Stimulated activated CD4-positive, alpha-beta T cell treated with anti-CD3 and anti-CD28 coated beads, Interleukin-1b, Interleukin-23, amount 100 ng/mL, for 4 hours (primary cell): ENCODE data around the gene AKAP17A.
A peak's percentile ranks its signal among the peaks of the same experiment; 100 is the strongest.
"Not testable (repeated sequence)": the region's sequence is repeated elsewhere in the genome, so short reads cannot be mapped to it uniquely, and the experiment has no call there.

Source experiments
- DNase-seq, 2 donors: peaks; one replicate each; pipeline ENCODE4 v3.0.0-alpha.2; 2020; ENCODE audit warnings: low read depth in 2 of 2

The AKAP17A gene

GRCh38 chrX:1591102-1591862 is at the start of gene AKAP17A:
Gene AKAP17A (plus strand): TSS chrX:1591604. CDS start chrX:1593463, 1,859 bp downstream.
- peak; percentile 98 to 99 for DNase-seq

- no peak for DNase-seq
These were observed 48.2 kb upstream of the AKAP17A start for GRCh38 chrX:1542994-1543725.

GRCh38 chrX:1545776-1546408 is 45.5 kb upstream of the AKAP17A start:
- no peak for DNase-seq

GRCh38 chrX:1546691-1547251 is 44.6 kb upstream of the AKAP17A start:
- DNase-seq, result no peak

GRCh38 chrX:1551959-1552546 is 39.4 kb upstream of the AKAP17A start:
- DNase-seq, result no peak

GRCh38 chrX:1554469-1555210 is 36.8 kb upstream of the AKAP17A start:
- DNase-seq, result no peak

- no peak for DNase-seq
These were observed 36.0 kb upstream of the AKAP17A start for GRCh38 chrX:1555370-1555769.

GRCh38 chrX:1557442-1557841 is 34.0 kb upstream of the AKAP17A start:
- not testable (repeated sequence) for DNase-seq

GRCh38 chrX:1558761-1559468 is 32.5 kb upstream of the AKAP17A start:
- no peak for DNase-seq

- DNase-seq, result no peak
These were observed 30.2 kb upstream of the AKAP17A start for GRCh38 chrX:1561164-1561563.

- DNase-seq, result not testable (repeated sequence)
These were observed 27.3 kb upstream of the AKAP17A start for GRCh38 chrX:1564077-1564476.

- no peak for DNase-seq
These were observed 26.4 kb upstream of the AKAP17A start for GRCh38 chrX:1564750-1565683.

GRCh38 chrX:1574181-1574580 is 17.2 kb upstream of the AKAP17A start:
- DNase-seq, result not testable (repeated sequence)

GRCh38 chrX:1576201-1576992 is 15.0 kb upstream of the AKAP17A start:
- DNase-seq, result no peak

GRCh38 chrX:1577845-1578244 is 13.6 kb upstream of the AKAP17A start:
- no peak for DNase-seq

- DNase-seq, result no peak
These were observed 12.8 kb upstream of the AKAP17A start for GRCh38 chrX:1578511-1579173.

- peak; percentile 39 to 65 for DNase-seq
These were observed 10.3 kb upstream of the AKAP17A start for GRCh38 chrX:1581132-1581531.
